ENCODE measurements around the gene ZCCHC2. TPM values are rescaled to one million over a fixed set of nuclear protein-coding genes. Genes with fewer than 3 reads are reported as not detected.

The ZCCHC2 gene
- total RNA-seq, 1 donor from 2014 or later = 5.5 TPM

DNA sequence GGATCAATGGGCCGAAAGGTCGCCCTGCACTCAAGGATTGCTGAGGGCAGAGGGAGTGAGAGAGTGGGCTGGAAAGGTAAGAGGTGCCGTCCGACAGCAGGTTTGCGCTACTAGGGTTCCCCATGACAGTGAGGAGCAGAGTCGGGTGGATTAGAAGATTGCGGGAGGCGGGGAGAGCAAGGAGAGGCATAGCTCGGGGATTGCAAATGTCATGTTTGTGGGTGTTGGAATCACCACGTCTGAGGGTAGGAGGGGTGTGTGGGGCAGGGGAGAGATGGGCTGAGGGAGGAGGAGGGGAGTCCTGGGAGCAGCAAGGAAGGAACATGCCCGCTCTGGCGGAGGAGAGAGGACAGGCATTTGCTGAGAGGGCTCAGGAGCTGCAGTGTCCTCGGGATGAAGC lies 81.2 kb downstream of the ZCCHC2 start:
- DNase-seq (ENCODE audit: low spot score) = no peak
- TF ChIP-seq EZH2phosphoT487 (IDR thresholded peaks at IDR 0.05) (no peak), EZH2 (IDR thresholded peaks at IDR 0.05) (no peak)
- TF ChIP-seq, protein P1, sequence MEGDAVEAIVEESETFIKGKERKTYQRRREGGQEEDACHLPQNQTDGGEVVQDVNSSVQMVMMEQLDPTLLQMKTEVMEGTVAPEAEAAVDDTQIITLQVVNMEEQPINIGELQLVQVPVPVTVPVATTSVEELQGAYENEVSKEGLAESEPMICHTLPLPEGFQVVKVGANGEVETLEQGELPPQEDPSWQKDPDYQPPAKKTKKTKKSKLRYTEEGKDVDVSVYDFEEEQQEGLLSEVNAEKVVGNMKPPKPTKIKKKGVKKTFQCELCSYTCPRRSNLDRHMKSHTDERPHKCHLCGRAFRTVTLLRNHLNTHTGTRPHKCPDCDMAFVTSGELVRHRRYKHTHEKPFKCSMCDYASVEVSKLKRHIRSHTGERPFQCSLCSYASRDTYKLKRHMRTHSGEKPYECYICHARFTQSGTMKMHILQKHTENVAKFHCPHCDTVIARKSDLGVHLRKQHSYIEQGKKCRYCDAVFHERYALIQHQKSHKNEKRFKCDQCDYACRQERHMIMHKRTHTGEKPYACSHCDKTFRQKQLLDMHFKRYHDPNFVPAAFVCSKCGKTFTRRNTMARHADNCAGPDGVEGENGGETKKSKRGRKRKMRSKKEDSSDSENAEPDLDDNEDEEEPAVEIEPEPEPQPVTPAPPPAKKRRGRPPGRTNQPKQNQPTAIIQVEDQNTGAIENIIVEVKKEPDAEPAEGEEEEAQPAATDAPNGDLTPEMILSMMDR (IDR thresholded peaks at IDR 0.05) = no peak
- Histone ChIP-seq H3K27ac (no peak overlapping the region), H3K9ac (no peak overlapping the region), H3K4me2 (no peak overlapping the region), H3F3A (ENCODE audit: low read depth) (peaks cover 12% of the 10 kb centered on the region), H3K4me3 (no peak overlapping the region), H3K27me3 (peaks cover 11% of the 10 kb centered on the region), H2AFZ (replicated peaks) (no peak overlapping the region), H4K20me1 (ENCODE audit: low read depth) (no peaks in the 10 kb centered on the region), H3K9me3 (ENCODE audit: low read depth) (no peaks in the 10 kb centered on the region), H3K36me3 (no peaks in the 10 kb centered on the region), H3K4me1 (peaks cover 14% of the 10 kb centered on the region), H3K79me2 (ENCODE audit: low read depth) (no peaks in the 10 kb centered on the region)
- peaks cover 12% of the 10 kb centered on the region for H3K9me3 Mint-ChIP-seq
- H3K4me3 Mint-ChIP-seq = no peak overlapping the region
- H3K27me3 Mint-ChIP-seq (ENCODE audit: insufficient read depth, low read depth) = peaks cover 15% of the 10 kb centered on the region
- H3K36me3 Mint-ChIP-seq = no peaks in the 10 kb centered on the region
- peak overlapping the region; percentile 85 for H3K27ac Mint-ChIP-seq
- H3K4me1 Mint-ChIP-seq = peaks cover 52% of the 10 kb centered on the region

DNA sequence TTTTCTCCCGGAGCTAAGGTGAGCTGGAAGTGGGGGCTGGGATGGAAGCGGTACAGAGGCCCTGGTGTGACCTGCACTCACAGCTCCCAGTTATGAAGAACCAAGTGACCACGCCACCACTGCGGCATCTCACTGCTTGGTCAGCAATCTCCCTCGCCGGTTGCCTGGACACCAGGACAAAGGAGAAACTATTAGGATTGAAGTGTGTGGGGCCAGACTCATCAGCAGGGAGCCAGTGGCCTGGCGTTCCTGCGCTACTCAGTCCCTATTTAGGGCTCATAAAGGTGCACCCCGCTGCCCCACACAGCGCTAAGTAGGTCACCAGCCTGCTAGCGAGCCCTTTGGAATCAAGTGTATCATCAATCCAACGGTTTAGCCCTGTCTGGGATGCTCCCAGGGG lies 82.9 kb downstream of the ZCCHC2 start:
- no peak overlapping the region for H2AFZ ChIP-seq (replicated peaks)
- no peaks in the 10 kb centered on the region for H3K27me3 ChIP-seq
- H3K4me3 Mint-ChIP-seq = peak overlapping the region; percentile 50
- no peak overlapping the region for H3K4me2 ChIP-seq
- no peak for TF ChIP-seq EZH2 (IDR thresholded peaks at IDR 0.05)
- TF ChIP-seq, protein P1 (IDR thresholded peaks at IDR 0.05) = no peak
- no peak for TF ChIP-seq EZH2phosphoT487 (IDR thresholded peaks at IDR 0.05)
- peaks cover 21% of the 10 kb centered on the region for H3F3A ChIP-seq (ENCODE audit: low read depth)
- peaks cover 9% of the 10 kb centered on the region for H3K9me3 Mint-ChIP-seq
- H3K4me1 ChIP-seq = peaks cover 26% of the 10 kb centered on the region
- peak; percentile 49 for DNase-seq (ENCODE audit: low spot score)
- H3K36me3 Mint-ChIP-seq = no peaks in the 10 kb centered on the region
- H3K9me3 ChIP-seq (ENCODE audit: low read depth) = no peaks in the 10 kb centered on the region
- H3K4me3 ChIP-seq = no peak overlapping the region
- no peak overlapping the region for H3K27ac ChIP-seq
- no peak overlapping the region for H3K9ac ChIP-seq
- H3K79me2 ChIP-seq (ENCODE audit: low read depth) = no peaks in the 10 kb centered on the region
- H4K20me1 ChIP-seq (ENCODE audit: low read depth) = no peaks in the 10 kb centered on the region
- peaks cover 67% of the 10 kb centered on the region for H3K4me1 Mint-ChIP-seq
- peak overlapping the region; percentile 12 for H3K27ac Mint-ChIP-seq
- H3K36me3 ChIP-seq = no peaks in the 10 kb centered on the region
- H3K27me3 Mint-ChIP-seq (ENCODE audit: insufficient read depth, low read depth) = peaks cover 19% of the 10 kb centered on the region

DNA sequence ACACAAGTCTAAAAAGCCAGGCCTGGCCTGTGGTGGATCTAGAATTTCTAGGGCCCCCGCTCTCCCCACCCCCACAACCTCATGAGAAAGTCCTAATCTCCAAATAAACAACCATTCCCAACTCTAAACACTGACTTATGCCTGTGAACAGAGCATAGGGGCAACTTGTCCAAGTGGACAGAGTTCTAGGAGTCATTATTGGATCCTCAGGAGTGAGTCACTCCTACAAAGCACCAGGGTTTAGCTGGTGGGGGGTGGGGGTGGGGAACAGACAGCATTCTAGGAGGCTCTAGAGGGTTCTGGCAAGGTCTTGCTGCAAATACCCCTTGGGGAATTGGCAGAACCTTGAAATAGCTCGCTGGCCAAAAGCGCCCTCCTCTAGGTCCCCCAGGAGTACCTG lies 83.3 kb downstream of the ZCCHC2 start:
- peaks cover 71% of the 10 kb centered on the region for H3K4me1 Mint-ChIP-seq
- Histone ChIP-seq H3K9ac (no peak overlapping the region), H3K9me3 (ENCODE audit: low read depth) (no peaks in the 10 kb centered on the region), H2AFZ (replicated peaks) (no peak overlapping the region), H3K36me3 (no peaks in the 10 kb centered on the region), H3F3A (ENCODE audit: low read depth) (peaks cover 26% of the 10 kb centered on the region), H3K4me2 (no peak overlapping the region), H3K4me1 (peaks cover 30% of the 10 kb centered on the region), H3K79me2 (ENCODE audit: low read depth) (no peaks in the 10 kb centered on the region), H3K27me3 (no peaks in the 10 kb centered on the region), H3K4me3 (no peak overlapping the region), H4K20me1 (ENCODE audit: low read depth) (no peaks in the 10 kb centered on the region), H3K27ac (no peak overlapping the region)
- H3K27ac Mint-ChIP-seq = peak overlapping the region; percentile 12
- no peak for DNase-seq (ENCODE audit: low spot score)
- TF ChIP-seq EZH2 (IDR thresholded peaks at IDR 0.05) (no peak), EZH2phosphoT487 (IDR thresholded peaks at IDR 0.05) (no peak)
- TF ChIP-seq, protein P1 (IDR thresholded peaks at IDR 0.05) = no peak
- no peaks in the 10 kb centered on the region for H3K36me3 Mint-ChIP-seq
- H3K9me3 Mint-ChIP-seq = peaks cover 9% of the 10 kb centered on the region
- H3K4me3 Mint-ChIP-seq = no peak overlapping the region
- H3K27me3 Mint-ChIP-seq (ENCODE audit: insufficient read depth, low read depth) = peaks cover 19% of the 10 kb centered on the region
